Peyer's patch (tissue), 4 donors: ENCODE results near the gene MAPT. TPM values are rescaled to one million over a fixed set of nuclear protein-coding genes. Genes with fewer than 3 reads are reported as not detected.

Experiments
- DNase-seq, 3 donors: peaks; one replicate each; pipeline ENCODE4 v3.0.0-alpha.2; 2017 to 2019
- H3K27ac ChIP-seq, 4 donors: fragments of 200-600 bp; sonication (generic); one replicate each; pipeline ENCODE4 v1.5.1; 2016 to 2019
- H3K27me3 ChIP-seq, 2 donors: fragments of 200-600 bp; sonication (generic); one replicate each; pipeline ENCODE4 v1.5.1; 2019
- H3K36me3 ChIP-seq, 3 donors: fragments of 200-600 bp; sonication (generic); one replicate each; pipeline ENCODE4 v1.5.1; 2016 to 2019
- H3K4me1 ChIP-seq, 4 donors: fragments of 200-600 bp; sonication (generic); one replicate each; pipeline ENCODE4 v1.5.1; 2016 to 2019
- H3K4me3 ChIP-seq, 4 donors: fragments of 200-600 bp; sonication (generic); 1 replicate in 3 of 4; 2 replicates in 1 of 4; pipeline ENCODE4 v1.5.1; 2016 to 2019; ENCODE audit warnings: mild to moderate bottlenecking in 1 of 4
- H3K9me3 ChIP-seq, 4 donors: fragments of 200-600 bp; sonication (generic); one replicate each; pipeline ENCODE4 v1.5.1; 2016 to 2019; ENCODE audit warnings: mild to moderate bottlenecking in 1 of 4
- POLR2A ChIP-seq, 2 donors: fragments of 450-650 bp; IDR thresholded peaks; one replicate each; pipeline ENCODE4 v1.5.1; 2017; ENCODE audit warnings: antibody characterized with exemption in 2 of 2, mild to moderate bottlenecking in 2 of 2, moderate library complexity in 2 of 2
- total RNA-seq, 4 donors: library from RNA; depleted of rRNA; stranded (reverse); fragments of >200 nt; gene quantifications; one replicate each; pipeline ENCODE4 v1.1.0, GENCODE V29; 2016
- TF ChIP-seq, protein P1 (sequence below), 6 experiments: fragments of 450-650 bp in 4 of 6; fragments of 200-600 bp in 2 of 6; sonication (generic) in 1 of 6; IDR thresholded peaks; one replicate each; pipeline ENCODE4 v1.5.1; 2017 to 2019; ENCODE audit warnings: antibody characterized with exemption in 6 of 6, mild to moderate bottlenecking in 3 of 6, moderate library complexity in 1 of 6

The MAPT gene
- total RNA-seq, 4 donors from 2014 or later: 0.35 to 1.6 (median 0.94) TPM; not detected in 1

DNA sequence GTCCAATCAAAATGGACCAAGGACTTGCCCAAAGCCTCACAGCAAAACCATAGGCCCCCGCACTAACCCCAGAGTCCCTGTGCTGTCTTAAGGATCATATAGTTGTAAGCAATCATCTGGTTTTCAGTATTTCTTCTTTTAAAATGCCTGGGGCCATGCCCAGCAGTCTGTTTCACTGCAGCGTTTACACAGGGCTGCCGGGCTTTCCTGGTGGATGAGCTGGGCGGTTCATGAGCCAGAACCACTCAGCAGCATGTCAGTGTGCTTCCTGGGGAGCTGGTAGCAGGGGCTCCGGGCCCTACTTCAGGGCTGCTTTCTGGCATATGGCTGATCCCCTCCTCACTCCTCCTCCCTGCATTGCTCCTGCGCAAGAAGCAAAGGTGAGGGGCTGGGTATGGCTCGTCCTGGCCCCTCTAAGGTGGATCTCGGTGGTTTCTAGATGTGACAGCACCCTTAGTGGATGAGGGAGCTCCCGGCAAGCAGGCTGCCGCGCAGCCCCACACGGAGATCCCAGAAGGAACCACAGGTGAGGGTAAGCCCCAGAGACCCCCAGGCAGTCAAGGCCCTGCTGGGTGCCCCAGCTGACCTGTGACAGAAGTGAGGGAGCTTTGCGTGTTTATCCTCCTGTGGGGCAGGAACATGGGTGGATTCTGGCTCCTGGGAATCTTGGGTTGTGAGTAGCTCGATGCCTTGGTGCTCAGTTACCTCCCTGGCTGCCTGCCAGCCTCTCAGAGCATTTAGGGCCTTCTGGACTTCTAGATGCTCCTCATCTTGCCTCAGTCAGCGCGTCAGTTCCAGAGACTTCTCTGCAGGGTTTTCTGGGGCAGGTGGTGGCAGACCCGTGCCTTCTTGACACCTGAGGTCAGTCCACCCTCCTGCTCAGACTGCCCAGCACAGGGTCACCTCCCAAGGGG, 79.8 kb downstream of the MAPT start:
- Histone ChIP-seq H3K27me3 (no peaks in the 10 kb centered on the region), H3K4me3 (no peak overlapping the region), H3K36me3 (no peaks in the 10 kb centered on the region), H3K9me3 (no peaks in the 10 kb centered on the region), H3K4me1 (no peaks in the 10 kb centered on the region), H3K27ac (no peak overlapping the region)
- TF ChIP-seq, protein P1, sequence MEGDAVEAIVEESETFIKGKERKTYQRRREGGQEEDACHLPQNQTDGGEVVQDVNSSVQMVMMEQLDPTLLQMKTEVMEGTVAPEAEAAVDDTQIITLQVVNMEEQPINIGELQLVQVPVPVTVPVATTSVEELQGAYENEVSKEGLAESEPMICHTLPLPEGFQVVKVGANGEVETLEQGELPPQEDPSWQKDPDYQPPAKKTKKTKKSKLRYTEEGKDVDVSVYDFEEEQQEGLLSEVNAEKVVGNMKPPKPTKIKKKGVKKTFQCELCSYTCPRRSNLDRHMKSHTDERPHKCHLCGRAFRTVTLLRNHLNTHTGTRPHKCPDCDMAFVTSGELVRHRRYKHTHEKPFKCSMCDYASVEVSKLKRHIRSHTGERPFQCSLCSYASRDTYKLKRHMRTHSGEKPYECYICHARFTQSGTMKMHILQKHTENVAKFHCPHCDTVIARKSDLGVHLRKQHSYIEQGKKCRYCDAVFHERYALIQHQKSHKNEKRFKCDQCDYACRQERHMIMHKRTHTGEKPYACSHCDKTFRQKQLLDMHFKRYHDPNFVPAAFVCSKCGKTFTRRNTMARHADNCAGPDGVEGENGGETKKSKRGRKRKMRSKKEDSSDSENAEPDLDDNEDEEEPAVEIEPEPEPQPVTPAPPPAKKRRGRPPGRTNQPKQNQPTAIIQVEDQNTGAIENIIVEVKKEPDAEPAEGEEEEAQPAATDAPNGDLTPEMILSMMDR (IDR thresholded peaks at IDR 0.05): no peak
- TF ChIP-seq POLR2A (IDR thresholded peaks at IDR 0.05): no peak
- no peak for DNase-seq

DNA sequence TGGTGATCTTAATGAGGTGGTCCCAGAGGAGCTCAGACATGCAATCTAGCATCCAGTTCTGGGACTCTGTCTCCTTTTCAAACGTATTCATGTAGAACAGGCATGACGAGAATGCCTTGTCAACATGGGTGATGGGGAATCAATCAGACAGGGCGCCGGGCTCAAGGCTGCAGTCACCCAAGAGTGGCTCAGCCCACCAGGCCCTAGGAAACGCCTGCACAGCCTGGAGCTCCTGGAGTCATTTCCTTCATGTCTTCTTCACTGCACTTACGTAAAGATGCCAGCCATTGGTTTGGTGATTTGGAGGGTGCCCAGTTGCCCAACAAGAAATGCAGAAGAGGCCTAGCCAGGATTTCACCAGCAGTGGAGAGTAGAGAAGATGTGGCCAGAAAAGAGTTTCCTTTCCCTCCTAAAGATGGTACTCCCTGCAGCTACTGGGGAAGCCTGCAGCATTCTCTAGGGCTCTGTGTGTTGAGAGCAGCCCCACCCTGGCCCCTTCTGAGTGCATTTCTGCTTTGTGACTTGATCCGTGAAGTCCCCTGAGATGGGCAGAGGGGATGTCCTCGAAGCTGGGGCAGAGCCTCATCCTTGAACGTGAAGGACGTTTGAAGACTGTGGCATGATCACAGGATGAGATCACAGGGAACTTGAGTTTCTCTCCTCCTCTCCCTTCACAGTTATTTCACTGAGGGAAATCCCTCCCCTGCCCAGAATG, 80.7 kb downstream of the MAPT start:
- Histone ChIP-seq H3K36me3 (no peaks in the 10 kb centered on the region), H3K4me3 (no peak overlapping the region), H3K9me3 (no peaks in the 10 kb centered on the region), H3K27ac (no peak overlapping the region), H3K27me3 (no peaks in the 10 kb centered on the region), H3K4me1 (no peaks in the 10 kb centered on the region)
- DNase-seq: peak in 1 of 3 donors; percentile 19
- no peak for TF ChIP-seq POLR2A (IDR thresholded peaks at IDR 0.05)
- TF ChIP-seq, protein P1 (IDR thresholded peaks at IDR 0.05): no peak

GRCh38 chr17:45975640-45976295, 81.4 kb downstream of the MAPT start:
- Histone ChIP-seq H3K4me1 (no peaks in the 10 kb centered on the region), H3K27ac (no peak overlapping the region), H3K4me3 (no peak overlapping the region), H3K36me3 (no peaks in the 10 kb centered on the region), H3K9me3 (no peaks in the 10 kb centered on the region), H3K27me3 (no peaks in the 10 kb centered on the region)
- no peak for TF ChIP-seq POLR2A (IDR thresholded peaks at IDR 0.05)
- TF ChIP-seq, protein P1 (IDR thresholded peaks at IDR 0.05): no peak
- DNase-seq: no peak

GRCh38 chr17:45976391-45976754, 82.0 kb downstream of the MAPT start:
- H3K27me3 ChIP-seq: no peaks in the 10 kb centered on the region
- no peak for DNase-seq
- TF ChIP-seq POLR2A (IDR thresholded peaks at IDR 0.05): no peak
- TF ChIP-seq, protein P1 (IDR thresholded peaks at IDR 0.05): no peak
- H3K9me3 ChIP-seq: no peaks in the 10 kb centered on the region
- H3K4me3 ChIP-seq: no peak overlapping the region
- no peaks in the 10 kb centered on the region for H3K4me1 ChIP-seq
- H3K36me3 ChIP-seq: no peaks in the 10 kb centered on the region
- H3K27ac ChIP-seq: no peak overlapping the region

DNA sequence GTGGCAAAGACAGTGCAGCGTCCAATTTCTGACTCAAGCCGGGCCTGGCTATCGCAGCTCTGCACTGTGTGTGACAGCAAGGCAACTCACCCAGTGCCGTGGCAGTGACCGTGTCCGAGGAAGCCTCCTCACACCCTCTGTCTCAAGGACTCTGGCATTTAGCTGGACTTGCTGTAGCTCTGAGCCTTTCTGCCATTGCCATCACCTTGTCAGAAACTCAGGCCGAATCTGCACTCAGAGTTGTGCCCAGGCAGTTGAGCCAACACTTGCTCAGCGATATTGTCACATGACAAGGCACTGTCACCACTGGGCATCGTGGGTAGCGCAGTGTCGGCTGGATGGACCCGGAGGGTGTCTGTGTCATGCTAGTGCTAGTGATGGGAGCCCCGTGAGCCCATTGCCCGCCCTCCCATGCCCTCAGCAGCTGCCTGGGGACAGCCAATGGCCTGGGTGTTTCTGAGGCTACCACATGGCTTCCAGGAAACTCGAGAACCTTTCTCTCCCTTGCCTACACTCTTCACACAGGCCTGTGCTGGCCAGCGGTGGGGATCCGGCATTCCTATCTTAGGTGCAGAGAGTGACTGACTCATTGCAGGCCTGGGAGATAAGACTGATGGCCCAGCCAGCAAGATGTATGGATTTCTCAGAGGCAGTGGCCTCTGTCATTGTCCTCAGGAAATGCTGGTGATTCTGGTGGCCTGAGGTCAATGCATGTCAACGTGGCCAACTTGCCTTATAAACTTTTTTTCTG, 82.6 kb downstream of the MAPT start:
- no peaks in the 10 kb centered on the region for H3K27me3 ChIP-seq
- no peaks in the 10 kb centered on the region for H3K36me3 ChIP-seq
- H3K4me1 ChIP-seq: no peaks in the 10 kb centered on the region
- no peak for TF ChIP-seq POLR2A (IDR thresholded peaks at IDR 0.05)
- TF ChIP-seq, protein P1 (IDR thresholded peaks at IDR 0.05): no peak
- no peaks in the 10 kb centered on the region for H3K9me3 ChIP-seq
- no peak for DNase-seq
- no peak overlapping the region for H3K4me3 ChIP-seq
- H3K27ac ChIP-seq: no peak overlapping the region
